Cardiac muscle cell (in vitro differentiated cells and primary cell): ENCODE data around the gene VAV3. TPM values are rescaled to one million over a fixed set of nuclear protein-coding genes. Genes with fewer than 3 reads are reported as not detected.

Experiments
- DNase-seq, 2 donors: peaks; one replicate each; pipeline versions ENCODE4 v3.0.0 to v3.0.0-alpha.2; 2010 to 2017; ENCODE audit warnings: low read depth in 1 of 2, low spot score in 1 of 2
- H3K27ac ChIP-seq: fragments of 200-600 bp; sonication (generic); 2 replicates; pipeline ENCODE4 v1.5.1; 2016
- H3K27me3 ChIP-seq: fragments of 200-600 bp; sonication (generic); 2 replicates; pipeline ENCODE4 v1.6.0; 2016; ENCODE audit warnings: control low read depth
- H3K36me3 ChIP-seq: fragments of 200-600 bp; sonication (generic); 2 replicates; pipeline ENCODE4 v1.5.1; 2016; ENCODE audit warnings: control low read depth
- H3K4me1 ChIP-seq: fragments of 200-600 bp; sonication (generic); 2 replicates; pipeline ENCODE4 v1.8.1; 2017; ENCODE audit warnings: low read depth, mild to moderate bottlenecking, mixed run types
- H3K4me3 ChIP-seq: fragments of 200-600 bp; sonication (generic); 2 replicates; pipeline ENCODE4 v1.5.1; 2016; ENCODE audit warnings: mild to moderate bottlenecking
- H3K9me3 ChIP-seq: fragments of 200-600 bp; sonication (generic); 2 replicates; pipeline ENCODE4 v1.5.1; 2017; ENCODE audit warnings: low read depth, mild to moderate bottlenecking, control low read depth
- CTCF ChIP-seq: IDR thresholded peaks from 2 replicates; pipeline ENCODE4 v1.5.1; 2012; ENCODE audit warnings: low read depth, mild to moderate bottlenecking, low read length
- polyA plus RNA-seq: library from polyadenylated mRNA; unstranded; fragments of >200 nt; fragmentation: Nextera tagmentation; extraction: Ambion mirVana; gene quantifications from 2 replicates; pipeline ENCODE4 v1.2.1, GENCODE V29; 2016
- total RNA-seq: library from RNA; depleted of rRNA; stranded (reverse); fragments of >200 nt; gene quantifications from 2 replicates; pipeline ENCODE4 v1.2.3, GENCODE V29; 2016

Gene VAV3
- total and polyA plus RNA-seq, 2 experiments from 2014 or later, result 0.33 to 0.86 TPM

DNA sequence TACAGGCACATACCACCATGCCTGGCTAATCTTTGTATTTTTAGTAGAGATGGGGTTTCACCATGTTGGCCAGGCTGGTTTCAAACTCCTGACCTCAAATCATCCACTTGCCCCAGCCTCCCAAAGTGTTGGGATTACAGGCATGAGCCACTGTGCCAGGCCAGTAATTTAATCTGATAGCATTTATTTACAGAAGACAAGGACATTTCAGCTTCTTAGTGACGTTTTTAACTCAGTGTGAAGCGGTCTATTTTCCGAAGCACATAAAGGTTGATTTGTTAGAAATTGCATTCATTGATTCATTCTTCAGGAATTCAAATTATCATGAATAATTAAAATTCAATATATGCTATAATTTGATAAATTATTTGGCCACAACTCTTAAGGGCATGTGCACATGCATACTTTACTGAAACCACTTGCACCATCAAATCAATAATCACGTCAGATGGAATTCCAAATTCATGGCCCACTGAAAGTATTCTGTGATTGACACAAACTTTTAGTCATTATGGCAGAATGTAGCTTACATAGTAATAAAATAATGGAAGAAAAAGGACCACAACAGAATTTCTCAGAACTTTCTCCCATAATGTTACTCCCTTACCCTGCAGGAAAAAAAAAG lies 339.5 kb downstream of the VAV3 start:
- no peaks in the 10 kb centered on the region for H3K27me3 ChIP-seq
- TF ChIP-seq CTCF, result no peak
- no peaks in the 10 kb centered on the region for H3K9me3 ChIP-seq
- H3K4me3 ChIP-seq, result no peak overlapping the region
- no peak for DNase-seq
- no peaks in the 10 kb centered on the region for H3K4me1 ChIP-seq
- H3K27ac ChIP-seq, result no peak overlapping the region
- H3K36me3 ChIP-seq, result no peaks in the 10 kb centered on the region

DNA sequence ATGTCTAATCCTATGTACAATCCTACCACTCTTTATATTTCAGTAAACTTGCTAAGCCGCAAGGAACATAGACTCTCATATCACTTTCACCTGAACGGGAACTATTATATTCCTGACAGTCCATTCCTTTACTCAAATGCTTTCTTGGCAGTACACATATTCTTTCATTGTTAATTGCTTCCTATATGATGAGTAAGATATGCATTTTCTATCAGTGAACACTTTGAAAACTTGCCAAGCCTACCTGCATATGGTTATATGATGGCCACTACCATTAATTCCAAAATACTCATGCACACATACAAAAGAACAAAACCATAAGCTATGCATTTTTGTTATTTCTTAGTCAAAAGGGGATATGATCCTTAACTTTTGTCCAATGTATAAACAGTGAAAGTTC lies 341.5 kb downstream of the VAV3 start:
- Histone ChIP-seq H3K27me3 (no peaks in the 10 kb centered on the region), H3K27ac (no peak overlapping the region), H3K36me3 (no peaks in the 10 kb centered on the region), H3K4me3 (no peak overlapping the region), H3K9me3 (no peaks in the 10 kb centered on the region), H3K4me1 (no peaks in the 10 kb centered on the region)
- no peak for TF ChIP-seq CTCF
- no peak for DNase-seq

- H3K4me3 ChIP-seq, result no peak overlapping the region
- TF ChIP-seq CTCF, result no peak
- DNase-seq, result no peak
- no peaks in the 10 kb centered on the region for H3K4me1 ChIP-seq
- no peaks in the 10 kb centered on the region for H3K27me3 ChIP-seq
- no peaks in the 10 kb centered on the region for H3K9me3 ChIP-seq
- H3K36me3 ChIP-seq, result no peaks in the 10 kb centered on the region
- no peak overlapping the region for H3K27ac ChIP-seq
Measured at GRCh38 chr1:107622966-107623365, 342.0 kb downstream of the VAV3 start.

DNA sequence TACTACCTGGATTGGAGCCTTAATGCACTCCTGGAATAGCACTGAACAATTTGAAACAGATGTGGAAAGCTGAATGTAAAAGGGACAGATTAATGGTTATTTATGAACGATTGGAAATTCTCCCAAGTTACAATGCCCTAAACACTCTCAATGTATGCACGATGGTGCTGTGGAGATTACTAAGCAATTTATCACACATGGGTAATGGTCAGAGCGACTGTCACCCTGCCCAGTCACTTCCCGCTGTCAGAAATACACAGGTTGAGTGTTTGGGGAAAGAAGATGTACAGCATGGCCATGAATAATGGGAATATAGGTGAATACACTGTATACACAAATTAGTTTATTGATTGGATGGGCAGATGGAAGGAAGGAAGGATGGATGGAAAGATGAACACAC lies 342.4 kb downstream of the VAV3 start:
- Histone ChIP-seq H3K27ac (no peak overlapping the region), H3K27me3 (no peaks in the 10 kb centered on the region), H3K4me1 (no peaks in the 10 kb centered on the region), H3K36me3 (no peaks in the 10 kb centered on the region), H3K4me3 (no peak overlapping the region), H3K9me3 (no peaks in the 10 kb centered on the region)
- TF ChIP-seq CTCF, result no peak
- no peak for DNase-seq

DNA sequence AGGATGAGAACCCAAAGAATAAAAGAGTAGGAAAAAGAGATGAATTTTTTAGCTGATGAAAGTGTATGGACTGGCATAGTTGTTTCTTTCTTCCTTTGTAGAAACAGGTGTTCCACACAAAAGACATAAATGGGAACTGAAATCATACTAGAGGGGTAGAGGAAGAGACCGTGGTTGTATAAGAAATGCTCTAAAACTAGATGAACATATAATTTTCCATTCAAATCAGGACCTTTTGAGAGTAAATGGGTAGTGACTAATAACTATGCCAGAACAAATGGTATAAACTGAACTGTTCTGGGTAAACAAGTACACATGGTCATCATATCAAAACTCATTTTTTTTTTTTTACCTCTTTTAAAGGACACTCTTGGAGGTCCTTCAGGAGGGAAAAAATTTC lies 344.2 kb downstream of the VAV3 start:
- no peak for DNase-seq
- Histone ChIP-seq H3K27ac (no peak overlapping the region), H3K27me3 (no peaks in the 10 kb centered on the region), H3K4me1 (no peaks in the 10 kb centered on the region), H3K9me3 (no peaks in the 10 kb centered on the region), H3K4me3 (no peak overlapping the region), H3K36me3 (no peaks in the 10 kb centered on the region)
- no peak for TF ChIP-seq CTCF
